Fibroblast of mammary gland (primary cell): Measurements from ENCODE around the gene PALMD.

Experiments used
- DNase-seq: peaks from one replicate; pipeline ENCODE4 v3.0.0-alpha.2; 2010; ENCODE audit warnings: low read depth
- H3K4me3 ChIP-seq: 2 replicates; pipeline ENCODE4 v1.5.1; 2011; ENCODE audit warnings: low read depth, mild to moderate bottlenecking, low read length, moderate library complexity; ENCODE audit not compliant: control insufficient read depth
- CTCF ChIP-seq: conservative IDR thresholded peaks from 2 replicates; pipeline ENCODE4 v1.5.1; 2011; ENCODE audit warnings: low read depth, low read length, inconsistent platforms; ENCODE audit not compliant: control insufficient read depth, insufficient read depth

The PALMD gene

GRCh38 chr1:99735852-99736251 is 89.9 kb downstream of the PALMD start:
- no peak for TF ChIP-seq CTCF

GRCh38 chr1:99737016-99737415 is 91.1 kb downstream of the PALMD start:
- TF ChIP-seq CTCF, result peak; percentile 44
- peak; percentile 68 for DNase-seq

More at GRCh38 chr1:99735852-99736251, 89.9 kb downstream of the PALMD start:
- DNase-seq, result no peak
- no peak overlapping the region for H3K4me3 ChIP-seq

GRCh38 chr1:99738858-99739465 is 93.0 kb downstream of the PALMD start:
- DNase-seq, result no peak
- H3K4me3 ChIP-seq, result no peak overlapping the region
- no peak for TF ChIP-seq CTCF

More at GRCh38 chr1:99737016-99737415, 91.1 kb downstream of the PALMD start:
- H3K4me3 ChIP-seq, result no peak overlapping the region

GRCh38 chr1:99740141-99740540 is 94.2 kb downstream of the PALMD start:
- no peak for DNase-seq
- no peak for TF ChIP-seq CTCF

More at GRCh38 chr1:99740141-99740540, 94.2 kb downstream of the PALMD start:
- no peak overlapping the region for H3K4me3 ChIP-seq
